Suprapubic skin (tissue), 4 donors: ENCODE measurements around the gene HCFC2. TPM values are rescaled to one million over a fixed set of nuclear protein-coding genes. Genes with fewer than 3 reads are reported as not detected.

Source experiments
- DNase-seq, 2 donors: peaks; one replicate each; pipeline ENCODE4 v3.0.0-alpha.2; 2019; ENCODE audit warnings: low spot score in 2 of 2
- H3K27ac ChIP-seq: fragments of 200-600 bp; sonication (generic); one replicate; pipeline ENCODE4 v1.5.1; 2019
- H3K27me3 ChIP-seq: fragments of 200-600 bp; sonication (generic); one replicate; pipeline ENCODE4 v1.5.1; 2019
- H3K36me3 ChIP-seq: fragments of 200-600 bp; sonication (generic); one replicate; pipeline ENCODE4 v1.5.1; 2019
- H3K4me1 ChIP-seq: fragments of 200-600 bp; sonication (generic); one replicate; pipeline ENCODE4 v1.5.1; 2019
- H3K4me3 ChIP-seq: fragments of 200-600 bp; sonication (generic); one replicate; pipeline ENCODE4 v1.5.1; 2019; ENCODE audit warnings: mild to moderate bottlenecking
- H3K9me3 ChIP-seq: fragments of 200-600 bp; sonication (generic); one replicate; pipeline ENCODE4 v1.5.1; 2019
- EP300 ChIP-seq: sonication (generic); formaldehyde crosslinking; IDR thresholded peaks from one replicate; pipeline ENCODE4 v1.6.1; 2017; ENCODE audit warnings: antibody characterized with exemption
- POLR2A ChIP-seq, 2 donors: fragments of 450-650 bp; IDR thresholded peaks; one replicate each; pipeline ENCODE4 v1.6.1; 2017; ENCODE audit warnings: antibody characterized with exemption in 2 of 2, mild to moderate bottlenecking in 2 of 2, moderate library complexity in 2 of 2
- POLR2AphosphoS5 ChIP-seq, 3 donors: sonication (generic); formaldehyde crosslinking; IDR thresholded peaks; one replicate each; pipeline ENCODE4 v1.6.1; 2017; ENCODE audit warnings: antibody characterized with exemption in 3 of 3
- whole genome bisulfite sequencing: methylation state at CpG from one replicate; pipeline ENCODE4 v1.1.5; 2018; 5-methylcytosine and 5-hydroxymethylcytosine counted together
- total RNA-seq, 4 donors: library from RNA; depleted of rRNA; stranded (reverse); fragments of >200 nt; gene quantifications; one replicate each; pipeline ENCODE4 v1.1.0, GENCODE V29; 2016
- TF ChIP-seq, protein P1 (sequence below), 2 donors: fragments of 200-600 bp in 1 of 2; fragments of 450-650 bp in 1 of 2; sonication (generic) in 1 of 2; IDR thresholded peaks; one replicate each; pipeline ENCODE4 v1.5.1; 2016 to 2019; ENCODE audit warnings: antibody characterized with exemption in 2 of 2, mild to moderate bottlenecking in 1 of 2, moderate library complexity in 1 of 2

HCFC2 gene
- total RNA-seq, 4 donors from 2014 or later, result 16.9 to 28.1 (median 20.0) TPM

DNA sequence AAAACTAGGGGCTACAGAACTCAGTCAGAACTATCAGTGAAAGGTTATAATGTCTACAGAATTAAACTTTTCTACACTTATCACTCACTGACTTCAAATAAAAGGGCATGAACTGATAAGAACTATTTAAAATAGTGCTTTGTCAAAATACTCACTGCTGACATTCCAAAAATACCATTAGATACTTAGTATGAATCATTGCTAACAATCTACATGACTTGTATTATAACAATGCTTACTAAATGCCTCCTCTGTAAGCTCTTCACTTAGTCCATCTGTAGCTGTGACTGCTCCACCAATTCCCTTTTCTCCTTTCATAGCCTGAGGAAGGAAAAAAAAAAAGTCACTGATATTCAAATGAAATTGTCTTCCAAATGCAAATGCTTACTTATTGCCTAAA, 56.7 kb downstream of the HCFC2 start:
- Histone ChIP-seq H3K9me3 (no peaks in the 10 kb centered on the region), H3K36me3 (peaks cover 63% of the 10 kb centered on the region), H3K27ac (no peak overlapping the region), H3K4me1 (no peaks in the 10 kb centered on the region), H3K4me3 (no peak overlapping the region), H3K27me3 (no peaks in the 10 kb centered on the region)
- DNase-seq, result no peak
- no peak for TF ChIP-seq POLR2A (IDR thresholded peaks at IDR 0.05)
- no peak for TF ChIP-seq EP300
- TF ChIP-seq POLR2AphosphoS5 (IDR thresholded peaks at IDR 0.05), result no peak
- TF ChIP-seq, protein P1, sequence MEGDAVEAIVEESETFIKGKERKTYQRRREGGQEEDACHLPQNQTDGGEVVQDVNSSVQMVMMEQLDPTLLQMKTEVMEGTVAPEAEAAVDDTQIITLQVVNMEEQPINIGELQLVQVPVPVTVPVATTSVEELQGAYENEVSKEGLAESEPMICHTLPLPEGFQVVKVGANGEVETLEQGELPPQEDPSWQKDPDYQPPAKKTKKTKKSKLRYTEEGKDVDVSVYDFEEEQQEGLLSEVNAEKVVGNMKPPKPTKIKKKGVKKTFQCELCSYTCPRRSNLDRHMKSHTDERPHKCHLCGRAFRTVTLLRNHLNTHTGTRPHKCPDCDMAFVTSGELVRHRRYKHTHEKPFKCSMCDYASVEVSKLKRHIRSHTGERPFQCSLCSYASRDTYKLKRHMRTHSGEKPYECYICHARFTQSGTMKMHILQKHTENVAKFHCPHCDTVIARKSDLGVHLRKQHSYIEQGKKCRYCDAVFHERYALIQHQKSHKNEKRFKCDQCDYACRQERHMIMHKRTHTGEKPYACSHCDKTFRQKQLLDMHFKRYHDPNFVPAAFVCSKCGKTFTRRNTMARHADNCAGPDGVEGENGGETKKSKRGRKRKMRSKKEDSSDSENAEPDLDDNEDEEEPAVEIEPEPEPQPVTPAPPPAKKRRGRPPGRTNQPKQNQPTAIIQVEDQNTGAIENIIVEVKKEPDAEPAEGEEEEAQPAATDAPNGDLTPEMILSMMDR (IDR thresholded peaks at IDR 0.05), result no peak

DNA sequence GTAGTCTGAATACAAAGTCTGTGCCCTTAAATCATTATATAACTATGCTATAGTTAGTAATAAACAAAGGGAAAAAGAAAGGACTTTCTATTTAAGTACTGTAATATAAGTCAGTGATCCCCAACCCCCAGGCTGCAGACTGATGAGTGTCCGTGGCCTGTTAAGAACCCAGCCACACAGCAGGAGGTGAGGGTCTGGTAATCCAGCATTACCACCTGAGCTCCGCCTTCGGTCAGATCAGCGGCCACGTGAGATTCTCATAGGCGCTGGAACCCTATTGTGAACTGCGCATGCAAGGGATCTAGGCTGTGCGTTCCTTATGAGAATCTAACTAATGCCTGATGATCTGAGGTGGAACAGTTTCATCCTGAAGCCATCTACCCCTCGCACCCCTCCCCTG, 58.0 kb downstream of the HCFC2 start:
- H3K36me3 ChIP-seq, result peaks cover 72% of the 10 kb centered on the region

DNA sequence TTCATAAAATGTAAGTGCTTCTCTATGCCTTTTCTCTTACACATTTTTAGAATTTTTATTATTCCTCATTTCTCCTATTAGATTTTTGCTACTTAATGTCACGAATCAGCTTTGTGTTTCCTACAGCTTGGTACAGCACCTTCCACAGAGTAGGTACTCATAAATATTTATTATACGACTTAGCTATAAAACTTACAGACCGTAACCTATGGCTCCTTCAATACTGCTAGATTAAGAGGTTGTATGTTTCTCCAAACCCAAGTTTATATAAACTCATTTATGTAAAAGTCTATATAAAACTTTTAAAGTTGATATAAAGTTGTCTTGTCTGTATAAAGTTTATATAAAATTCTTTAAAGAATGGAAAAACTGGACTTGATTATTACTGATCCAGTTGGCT, 62.2 kb downstream of the HCFC2 start:
- H3K9me3 ChIP-seq, result no peaks in the 10 kb centered on the region
- peaks cover 81% of the 10 kb centered on the region for H3K36me3 ChIP-seq
- 94% methylated on average over 3 of the region's 3 CpGs for WGBS

More for the DNA sequence above, 58.0 kb downstream of the HCFC2 start:
- H3K9me3 ChIP-seq, result no peaks in the 10 kb centered on the region
- TF ChIP-seq, protein P1 (IDR thresholded peaks at IDR 0.05), result no peak
- TF ChIP-seq POLR2A (IDR thresholded peaks at IDR 0.05) (no peak), EP300 (no peak)
- WGBS, result 88% methylated on average over 9 of the region's 9 CpGs
- no peaks in the 10 kb centered on the region for H3K27me3 ChIP-seq
- H3K4me1 ChIP-seq, result no peaks in the 10 kb centered on the region
- no peak overlapping the region for H3K27ac ChIP-seq
- DNase-seq, result no peak
- H3K4me3 ChIP-seq, result no peak overlapping the region

DNA sequence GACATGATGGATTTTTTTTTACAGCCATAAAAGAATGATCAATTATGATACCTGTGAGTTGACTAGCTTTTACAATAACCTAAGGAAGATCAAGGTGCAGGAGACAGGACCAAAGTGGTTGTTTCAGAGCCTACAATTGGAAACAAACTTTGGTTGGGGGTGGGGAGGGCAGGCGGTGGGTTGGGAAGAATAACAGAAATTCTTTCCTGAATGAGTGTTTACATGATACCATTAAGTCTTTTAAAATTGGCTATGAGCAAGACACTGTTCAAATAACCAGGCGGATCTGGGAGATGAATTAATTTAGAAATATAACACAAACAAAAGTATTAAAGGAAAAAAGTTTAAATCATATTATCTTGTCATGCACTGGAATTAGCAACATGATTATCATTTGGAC, 66.4 kb downstream of the HCFC2 start:
- Histone ChIP-seq H3K4me1 (peaks cover 11% of the 10 kb centered on the region), H3K27me3 (no peaks in the 10 kb centered on the region), H3K27ac (no peak overlapping the region), H3K36me3 (peaks cover 62% of the 10 kb centered on the region), H3K4me3 (no peak overlapping the region), H3K9me3 (no peaks in the 10 kb centered on the region)
- no peak for DNase-seq
- 72% methylated on average over 2 of the region's 2 CpGs for WGBS
- TF ChIP-seq POLR2A (IDR thresholded peaks at IDR 0.05) (no peak), POLR2AphosphoS5 (IDR thresholded peaks at IDR 0.05) (no peak), EP300 (no peak)
- TF ChIP-seq, protein P1 (IDR thresholded peaks at IDR 0.05), result no peak

More for the DNA sequence above, 62.2 kb downstream of the HCFC2 start:
- DNase-seq, result no peak
- no peaks in the 10 kb centered on the region for H3K27me3 ChIP-seq
- no peaks in the 10 kb centered on the region for H3K4me1 ChIP-seq
- no peak for TF ChIP-seq POLR2AphosphoS5 (IDR thresholded peaks at IDR 0.05)
- TF ChIP-seq POLR2A (IDR thresholded peaks at IDR 0.05), result no peak
- TF ChIP-seq, protein P1 (IDR thresholded peaks at IDR 0.05), result no peak
- TF ChIP-seq EP300, result no peak
- H3K27ac ChIP-seq, result no peak overlapping the region
- H3K4me3 ChIP-seq, result no peak overlapping the region

DNA sequence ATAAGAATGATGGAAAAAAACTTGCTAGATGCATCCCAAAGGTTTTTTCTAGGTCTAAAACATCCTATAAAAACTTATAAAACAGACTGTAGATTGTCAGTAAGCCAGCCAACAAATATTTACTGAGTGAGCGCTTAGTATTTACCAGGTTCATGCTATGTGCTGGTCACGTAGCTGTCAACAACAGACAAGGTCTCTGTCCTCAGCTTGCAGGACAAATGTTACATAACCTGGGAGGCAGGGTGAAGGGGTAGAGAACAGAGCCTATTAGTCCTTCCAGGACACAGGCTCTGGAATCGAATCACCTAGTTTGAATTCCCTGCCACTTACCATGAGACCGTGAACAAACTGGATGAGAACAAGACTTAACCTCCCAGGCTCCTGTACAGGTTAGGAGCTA, 67.3 kb downstream of the HCFC2 start:
- no peak for TF ChIP-seq POLR2AphosphoS5 (IDR thresholded peaks at IDR 0.05)
- no peak for TF ChIP-seq EP300
- TF ChIP-seq, protein P1 (IDR thresholded peaks at IDR 0.05), result no peak
- TF ChIP-seq POLR2A (IDR thresholded peaks at IDR 0.05), result no peak
- Histone ChIP-seq H3K4me3 (no peak overlapping the region), H3K27me3 (no peaks in the 10 kb centered on the region), H3K27ac (no peak overlapping the region), H3K4me1 (peaks cover 20% of the 10 kb centered on the region), H3K36me3 (peaks cover 56% of the 10 kb centered on the region), H3K9me3 (no peaks in the 10 kb centered on the region)
- DNase-seq, result no peak
- WGBS, result 94% methylated on average over 4 of the region's 4 CpGs
